GM20000 (cell line): ENCODE data around the gene KYNU.

ENCODE experiments used
- DNase-seq: peaks from one replicate; pipeline ENCODE4 v3.0.0; 2012; ENCODE audit warnings: low spot score
- CTCF ChIP-seq: IDR thresholded peaks from 2 replicates; pipeline ENCODE4 v1.5.1; 2012; ENCODE audit warnings: mild to moderate bottlenecking, control low read depth; ENCODE audit errors: extremely low read depth, missing control alignments

Gene KYNU

GRCh38 chr2:142991295-142991694 lies 113.8 kb downstream of the KYNU start:
- no peak for DNase-seq
- TF ChIP-seq CTCF: no peak

- TF ChIP-seq CTCF: no peak
Measured at GRCh38 chr2:142992840-142993239, 115.4 kb downstream of the KYNU start.

GRCh38 chr2:142993771-142994170 lies 116.3 kb downstream of the KYNU start:
- no peak for TF ChIP-seq CTCF
- DNase-seq: no peak

More at GRCh38 chr2:142992840-142993239, 115.4 kb downstream of the KYNU start:
- DNase-seq: no peak

GRCh38 chr2:142994665-142995064 lies 117.2 kb downstream of the KYNU start:
- TF ChIP-seq CTCF: no peak
- DNase-seq: no peak

- no peak for TF ChIP-seq CTCF
- DNase-seq: no peak
Measured at GRCh38 chr2:142997231-142997630, 119.8 kb downstream of the KYNU start.

- DNase-seq: no peak
- no peak for TF ChIP-seq CTCF
Measured at GRCh38 chr2:143000599-143000998, 123.1 kb downstream of the KYNU start.

- no peak for TF ChIP-seq CTCF
- no peak for DNase-seq
Measured at GRCh38 chr2:143001501-143001900, 124.0 kb downstream of the KYNU start.

GRCh38 chr2:143015656-143016055 lies 138.2 kb downstream of the KYNU start:
- no peak for TF ChIP-seq CTCF
- no peak for DNase-seq
